HEK293T (cell line): ENCODE data around the gene MOAP1.

Experiments
- ARNT ChIP-seq: fragments of 450-650 bp; IDR thresholded peaks from 2 replicates; pipeline ENCODE4 v1.6.1; 2017; ENCODE audit warnings: mild to moderate bottlenecking
- BHLHE40 ChIP-seq: fragments of 450-650 bp; IDR thresholded peaks from 2 replicates; pipeline ENCODE4 v1.6.1; 2016; ENCODE audit warnings: mild to moderate bottlenecking, moderate library complexity, borderline replicate concordance
- ELF4 ChIP-seq: fragments of 450-650 bp; IDR thresholded peaks from 2 replicates; pipeline ENCODE4 v1.6.1; 2017; ENCODE audit warnings: antibody characterized with exemption
- FOXM1 ChIP-seq: fragments of 450-650 bp; IDR thresholded peaks from 2 replicates; pipeline ENCODE4 v1.6.1; 2017; ENCODE audit warnings: mild to moderate bottlenecking, borderline replicate concordance
- TARDBP ChIP-seq: fragments of 450-650 bp; IDR thresholded peaks from 2 replicates; pipeline ENCODE4 v1.6.1; 2016
- TF ChIP-seq, protein P1 (sequence below): fragments of 450-650 bp; IDR thresholded peaks from 2 replicates; pipeline ENCODE4 v1.6.1; 2016

DNA sequence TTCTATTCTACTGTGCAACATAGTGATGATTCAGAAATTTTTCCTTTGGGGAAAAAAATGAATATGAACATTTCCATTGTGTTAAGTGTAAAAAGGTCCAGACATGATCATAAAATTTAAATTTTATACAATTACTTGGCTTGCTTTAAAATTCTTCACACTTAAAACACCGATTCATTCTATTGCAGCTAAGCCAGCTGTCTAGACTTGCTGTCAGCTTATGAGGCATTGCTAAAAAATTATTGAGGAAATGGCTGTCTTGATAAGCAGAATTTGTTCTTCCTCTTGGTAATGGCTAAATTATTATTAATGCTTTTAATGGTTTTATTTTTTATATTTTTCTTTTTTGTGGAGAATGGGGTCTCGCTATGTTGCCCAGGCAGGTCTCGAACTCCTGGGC is 2.3 kb upstream of the MOAP1 start:
- TF ChIP-seq FOXM1, result no peak
- no peak for TF ChIP-seq BHLHE40
- TF ChIP-seq, protein P1, sequence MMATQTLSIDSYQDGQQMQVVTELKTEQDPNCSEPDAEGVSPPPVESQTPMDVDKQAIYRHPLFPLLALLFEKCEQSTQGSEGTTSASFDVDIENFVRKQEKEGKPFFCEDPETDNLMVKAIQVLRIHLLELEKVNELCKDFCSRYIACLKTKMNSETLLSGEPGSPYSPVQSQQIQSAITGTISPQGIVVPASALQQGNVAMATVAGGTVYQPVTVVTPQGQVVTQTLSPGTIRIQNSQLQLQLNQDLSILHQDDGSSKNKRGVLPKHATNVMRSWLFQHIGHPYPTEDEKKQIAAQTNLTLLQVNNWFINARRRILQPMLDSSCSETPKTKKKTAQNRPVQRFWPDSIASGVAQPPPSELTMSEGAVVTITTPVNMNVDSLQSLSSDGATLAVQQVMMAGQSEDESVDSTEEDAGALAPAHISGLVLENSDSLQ, result no peak
- TF ChIP-seq ARNT, result no peak
- TF ChIP-seq TARDBP, result no peak
- no peak for TF ChIP-seq ELF4
